ENCODE measurements around the gene CRYBA2. TPM values are rescaled to one million over a fixed set of nuclear protein-coding genes. Genes with fewer than 3 reads are reported as not detected.

CRYBA2 gene
- polyA plus RNA-seq, 1 experiment = 0.26 TPM

DNA sequence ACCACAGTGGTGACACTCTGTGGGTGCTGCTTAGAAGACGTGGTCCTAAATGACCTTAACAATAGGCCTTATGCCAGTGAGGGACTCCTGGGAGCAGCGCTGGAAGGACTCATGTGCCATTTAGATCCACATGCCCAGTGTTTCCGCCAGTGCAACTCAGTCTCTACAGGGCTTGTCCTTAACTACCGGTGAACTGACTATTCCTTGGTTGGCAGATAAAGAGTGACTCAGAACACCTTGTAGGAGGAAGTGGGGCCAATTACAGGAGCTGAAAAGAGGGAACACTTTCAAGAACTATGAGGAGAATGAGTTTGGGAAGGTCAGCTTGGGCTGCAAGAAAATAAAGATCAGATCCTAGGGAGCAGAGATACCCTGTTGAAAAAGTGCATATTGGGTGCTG, 35.6 kb downstream of the CRYBA2 start:
- no peak overlapping the region for H3K4me3 ChIP-seq (ENCODE audit: low read depth, low read length)
- POLR2A ChIA-PET = no interaction called here
- TF ChIP-seq, protein P1, sequence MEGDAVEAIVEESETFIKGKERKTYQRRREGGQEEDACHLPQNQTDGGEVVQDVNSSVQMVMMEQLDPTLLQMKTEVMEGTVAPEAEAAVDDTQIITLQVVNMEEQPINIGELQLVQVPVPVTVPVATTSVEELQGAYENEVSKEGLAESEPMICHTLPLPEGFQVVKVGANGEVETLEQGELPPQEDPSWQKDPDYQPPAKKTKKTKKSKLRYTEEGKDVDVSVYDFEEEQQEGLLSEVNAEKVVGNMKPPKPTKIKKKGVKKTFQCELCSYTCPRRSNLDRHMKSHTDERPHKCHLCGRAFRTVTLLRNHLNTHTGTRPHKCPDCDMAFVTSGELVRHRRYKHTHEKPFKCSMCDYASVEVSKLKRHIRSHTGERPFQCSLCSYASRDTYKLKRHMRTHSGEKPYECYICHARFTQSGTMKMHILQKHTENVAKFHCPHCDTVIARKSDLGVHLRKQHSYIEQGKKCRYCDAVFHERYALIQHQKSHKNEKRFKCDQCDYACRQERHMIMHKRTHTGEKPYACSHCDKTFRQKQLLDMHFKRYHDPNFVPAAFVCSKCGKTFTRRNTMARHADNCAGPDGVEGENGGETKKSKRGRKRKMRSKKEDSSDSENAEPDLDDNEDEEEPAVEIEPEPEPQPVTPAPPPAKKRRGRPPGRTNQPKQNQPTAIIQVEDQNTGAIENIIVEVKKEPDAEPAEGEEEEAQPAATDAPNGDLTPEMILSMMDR (IDR thresholded peaks at IDR 0.05; ENCODE audit: insufficient read depth, low read depth, low read length) = no peak
- peaks cover 47% of the 10 kb centered on the region for H3K27me3 ChIP-seq (ENCODE audit: control insufficient read depth, insufficient read depth, low read length)
- CTCF ChIA-PET = interaction anchor here (1.4 kb wide), 1 partner anchor 81 kb away, joined by 5 read pairs; no protein-coding TSS in a partner anchor
- no peaks in the 10 kb centered on the region for H3K36me3 ChIP-seq (ENCODE audit: control insufficient read depth, insufficient read depth, low read length)
- DNase-seq (ENCODE audit: low read depth) = no peak

DNA sequence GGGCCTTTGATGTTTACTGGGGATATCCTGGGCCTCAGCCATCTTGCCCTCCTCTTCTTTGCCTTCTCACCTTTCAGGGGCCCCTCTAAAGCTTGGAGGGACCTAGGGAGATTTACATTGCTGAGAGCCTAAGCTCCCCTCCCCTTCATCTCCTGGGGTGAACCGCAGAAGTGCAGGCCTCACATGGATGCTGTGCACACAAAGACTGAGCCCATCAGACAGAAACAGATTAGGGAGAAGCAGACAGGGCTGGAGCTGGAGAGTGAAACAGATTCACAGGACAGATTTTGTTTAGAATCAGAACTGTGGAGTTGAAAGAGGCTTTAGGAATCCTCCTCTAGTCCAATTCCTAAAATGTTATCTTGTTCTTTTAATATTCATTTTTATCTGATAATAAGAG, 37.2 kb downstream of the CRYBA2 start:
- ChIA-PET CTCF (no interaction called here), POLR2A (no interaction called here)
- no peak for DNase-seq (ENCODE audit: low read depth)
- H3K27me3 ChIP-seq (ENCODE audit: control insufficient read depth, insufficient read depth, low read length) = peaks cover 38% of the 10 kb centered on the region
- TF ChIP-seq, protein P1 (IDR thresholded peaks at IDR 0.05; ENCODE audit: insufficient read depth, low read depth, low read length) = no peak
- H3K36me3 ChIP-seq (ENCODE audit: control insufficient read depth, insufficient read depth, low read length) = no peaks in the 10 kb centered on the region
- no peak overlapping the region for H3K4me3 ChIP-seq (ENCODE audit: low read depth, low read length)

DNA sequence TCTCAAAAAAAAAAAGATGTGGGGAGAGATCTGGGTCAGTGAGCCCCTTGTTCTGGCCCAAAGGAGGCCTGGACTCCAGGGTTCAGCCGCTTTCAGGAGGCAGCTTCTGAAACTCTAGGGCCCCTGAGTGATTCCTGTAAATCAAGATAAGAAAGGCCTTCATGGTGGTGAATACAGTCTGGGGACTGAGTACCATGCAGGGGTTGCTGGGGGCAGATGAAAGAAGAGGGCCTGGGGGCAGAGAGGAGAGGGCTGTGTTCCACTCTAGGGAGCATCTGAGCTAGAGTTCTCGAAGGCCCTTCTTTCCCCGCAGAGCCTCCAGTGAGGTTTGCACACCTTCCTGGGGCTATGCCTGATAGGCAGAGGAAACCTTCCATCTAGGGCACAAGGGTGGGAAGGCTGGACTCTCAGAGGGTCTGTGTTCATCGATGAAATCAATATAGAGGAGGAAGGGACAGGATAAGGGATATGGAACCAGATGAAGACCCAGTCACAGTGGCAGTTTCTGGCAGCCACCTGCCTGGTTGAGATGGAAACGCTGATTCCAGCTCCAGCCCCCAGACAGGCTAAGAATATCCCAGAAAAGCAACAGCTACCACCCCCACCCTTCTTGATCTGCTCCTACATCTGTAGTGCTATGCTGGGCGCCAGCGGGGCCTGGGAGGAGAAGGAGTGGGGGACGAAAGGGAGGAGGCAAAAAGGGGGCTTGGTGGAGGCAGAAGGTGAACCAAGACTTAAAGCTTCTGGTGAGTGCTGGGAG, 38.5 kb downstream of the CRYBA2 start:
- Histone ChIP-seq H3K4me3 (ENCODE audit: low read depth, low read length) (no peak overlapping the region), H3K27me3 (ENCODE audit: control insufficient read depth, insufficient read depth, low read length) (peaks cover 35% of the 10 kb centered on the region), H3K36me3 (ENCODE audit: control insufficient read depth, insufficient read depth, low read length) (no peaks in the 10 kb centered on the region)
- no peak for DNase-seq (ENCODE audit: low read depth)
- TF ChIP-seq, protein P1 (IDR thresholded peaks at IDR 0.05; ENCODE audit: insufficient read depth, low read depth, low read length) = no peak
- ChIA-PET CTCF (no interaction called here), POLR2A (no interaction called here)

DNA sequence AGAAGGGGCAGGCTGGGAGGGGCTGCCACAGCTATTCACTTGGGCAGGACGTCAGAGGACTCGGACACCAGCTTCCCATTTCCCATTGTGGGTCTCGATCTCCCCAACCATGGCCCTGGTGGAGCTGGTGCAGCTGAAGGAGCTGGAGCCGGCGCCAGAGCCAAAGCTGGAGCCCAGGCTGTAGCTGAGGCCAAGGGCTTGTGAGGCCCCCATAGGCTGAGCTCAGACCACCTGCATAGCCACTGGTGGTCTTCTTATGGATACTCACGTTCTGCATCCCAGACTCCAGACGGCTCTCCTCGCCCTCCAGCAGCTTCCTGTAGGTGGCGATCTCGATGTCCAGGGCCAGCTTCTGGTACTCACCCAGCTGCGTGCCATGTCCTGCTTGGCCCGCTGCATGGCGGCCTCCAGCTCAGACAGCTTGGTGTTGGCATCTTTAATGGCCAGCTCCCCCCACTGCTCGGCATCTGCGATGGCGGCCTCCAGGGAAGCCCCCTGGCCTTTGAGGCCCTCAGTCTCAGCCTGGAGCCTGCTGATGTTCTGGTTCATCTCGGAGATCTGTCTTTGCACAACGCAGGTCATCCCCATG, 39.8 kb downstream of the CRYBA2 start:
- Histone ChIP-seq H3K27me3 (ENCODE audit: control insufficient read depth, insufficient read depth, low read length) (peaks cover 27% of the 10 kb centered on the region), H3K36me3 (ENCODE audit: control insufficient read depth, insufficient read depth, low read length) (no peaks in the 10 kb centered on the region), H3K4me3 (ENCODE audit: low read depth, low read length) (no peak overlapping the region)
- ChIA-PET CTCF (interaction anchor here (1.0 to 1.4 kb wide), 3 partner anchors 26 to 76 kb away, joined by 3 to 5 read pairs (median 4); no protein-coding TSS in a partner anchor), POLR2A (no interaction called here)
- TF ChIP-seq, protein P1 (IDR thresholded peaks at IDR 0.05; ENCODE audit: insufficient read depth, low read depth, low read length) = no peak
- no peak for DNase-seq (ENCODE audit: low read depth)

DNA sequence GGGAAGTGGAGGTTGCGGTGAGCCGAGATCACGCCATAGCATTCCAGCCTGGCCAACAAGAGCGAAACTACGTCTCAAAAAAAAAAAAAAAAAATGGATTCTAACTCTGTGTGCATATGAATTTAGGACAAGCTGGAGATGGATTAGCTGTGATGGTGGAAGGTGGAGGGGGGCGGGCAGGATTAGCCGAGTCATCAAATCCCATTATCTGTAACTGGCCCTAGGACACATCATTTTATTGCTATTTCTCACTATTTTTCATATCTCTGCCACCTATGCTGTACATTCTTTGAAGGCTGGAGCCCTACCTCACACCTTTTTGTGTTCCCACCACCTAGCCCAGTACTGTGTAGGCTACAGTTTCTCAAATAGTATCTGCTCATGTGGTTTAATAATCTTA, 41.1 kb downstream of the CRYBA2 start:
- Histone ChIP-seq H3K4me3 (ENCODE audit: low read depth, low read length) (no peak overlapping the region), H3K27me3 (ENCODE audit: control insufficient read depth, insufficient read depth, low read length) (peaks cover 16% of the 10 kb centered on the region), H3K36me3 (ENCODE audit: control insufficient read depth, insufficient read depth, low read length) (no peaks in the 10 kb centered on the region)
- TF ChIP-seq, protein P1 (IDR thresholded peaks at IDR 0.05; ENCODE audit: insufficient read depth, low read depth, low read length) = no peak
- CTCF ChIA-PET = interaction anchor here (0.6 to 1.4 kb wide), 5 partner anchors 10 to 44 kb away, joined by 3 to 5 read pairs (median 3); no protein-coding TSS in a partner anchor
- POLR2A ChIA-PET = interaction anchor here (0.5 kb wide), 1 partner anchor 147 kb away, joined by 4 read pairs; no protein-coding TSS in a partner anchor
- no peak for DNase-seq (ENCODE audit: low read depth)
